Glomerular endothelial cell (primary cell): ENCODE measurements around the gene APBA1. TPM values are rescaled to one million over a fixed set of nuclear protein-coding genes. Genes with fewer than 3 reads are reported as not detected.

Source experiments
- DNase-seq: peaks from one replicate; pipeline ENCODE4 v3.0.0-alpha.2; 2011; ENCODE audit warnings: low read depth, low spot score; ENCODE audit errors: extremely low read depth
- total RNA-seq: library from RNA; depleted of rRNA; stranded (reverse); fragments of >200 nt; gene quantifications from 2 replicates; pipeline ENCODE4 v1.2.3, GENCODE V29; 2015

The APBA1 gene
- total RNA-seq, 1 donor from 2014 or later: 15.2 TPM

DNA sequence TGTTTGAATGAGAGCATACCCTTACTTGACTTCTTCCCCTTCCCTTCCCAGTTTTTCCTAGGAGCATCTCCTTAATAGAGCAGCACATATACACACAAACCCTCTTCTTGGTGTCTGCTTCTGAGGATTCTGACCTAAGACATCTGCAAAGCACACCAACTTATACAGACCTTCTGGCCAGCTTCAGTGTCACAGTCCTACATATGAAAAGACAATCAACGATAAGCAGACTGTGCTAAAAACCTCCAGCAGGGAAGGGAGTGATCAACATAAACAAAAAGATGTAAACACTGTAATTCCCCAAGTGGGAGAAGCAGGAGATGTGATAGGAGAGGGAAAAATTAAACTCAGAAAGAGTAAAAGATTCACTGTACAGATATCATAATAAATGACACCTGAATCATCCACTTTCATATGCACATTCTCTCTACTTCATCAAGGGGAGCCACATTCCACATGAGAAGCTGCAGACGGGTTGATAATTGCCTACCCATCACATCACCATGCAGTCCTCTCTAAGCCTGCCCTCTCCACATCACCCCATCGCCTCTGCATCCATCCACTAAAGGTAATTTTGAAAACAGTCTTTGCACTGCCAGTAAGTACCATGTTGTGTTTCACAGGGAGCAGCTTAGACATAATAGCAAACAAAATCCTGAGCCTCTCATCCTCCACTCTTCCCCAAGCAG lies 13.0 kb downstream of the APBA1 start:
- no peak for DNase-seq

- no peak for DNase-seq
Observed at GRCh38 chr9:69657269-69657668, 14.9 kb downstream of the APBA1 start.

DNA sequence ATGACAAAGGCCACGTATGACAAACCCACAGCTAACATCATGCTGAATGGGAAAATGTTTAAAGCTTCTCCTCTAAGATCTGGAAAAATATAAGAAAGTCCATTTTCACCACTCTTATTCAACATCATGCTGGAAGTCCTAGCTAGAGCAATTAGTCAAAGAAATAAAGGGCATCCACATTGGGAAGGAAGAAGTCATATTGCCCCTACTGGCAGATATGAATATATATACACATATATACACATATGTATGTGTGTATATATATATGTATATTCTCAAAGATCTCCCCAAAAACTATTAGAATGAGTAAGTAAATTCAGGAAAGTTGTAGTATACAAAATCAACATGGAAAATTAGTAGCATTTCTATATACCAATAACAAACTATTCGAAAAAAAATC lies 17.1 kb downstream of the APBA1 start:
- DNase-seq: no peak

- DNase-seq: no peak
Observed at GRCh38 chr9:69653261-69653660, 18.9 kb downstream of the APBA1 start.

DNA sequence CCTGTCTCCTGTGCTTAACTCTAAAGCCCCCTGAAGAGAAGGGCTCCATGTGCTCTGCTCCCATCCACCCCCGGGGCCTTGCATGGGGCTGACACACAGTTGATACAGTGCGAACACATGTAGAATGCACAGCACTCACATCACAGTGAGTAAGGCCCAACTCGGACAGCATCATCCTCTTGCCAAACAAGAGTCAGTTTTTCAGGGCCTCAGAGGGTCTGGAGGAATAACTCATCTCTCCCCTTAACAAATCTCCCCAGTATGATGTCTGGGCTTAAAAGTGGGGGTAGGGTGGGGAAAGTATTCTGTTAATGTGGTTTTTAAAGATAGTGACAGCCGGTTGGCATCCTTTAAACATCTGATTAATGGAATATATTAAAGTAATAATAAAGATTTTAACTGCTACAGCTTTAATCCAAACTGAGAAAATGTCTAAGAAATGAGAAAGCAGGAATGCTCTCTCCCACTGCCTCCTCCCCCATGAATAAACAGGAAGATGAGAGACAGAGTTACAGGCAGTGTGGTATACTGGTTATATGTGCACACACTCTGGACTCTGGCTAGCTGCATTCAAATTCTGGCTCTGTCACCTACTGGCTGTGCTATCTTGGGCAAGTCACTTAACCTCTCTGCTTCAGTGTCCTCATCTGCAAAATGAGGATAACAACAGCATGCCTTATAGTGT lies 22.5 kb downstream of the APBA1 start:
- no peak for DNase-seq

GRCh38 chr9:69647804-69648203 lies 24.4 kb downstream of the APBA1 start:
- no peak for DNase-seq

DNA sequence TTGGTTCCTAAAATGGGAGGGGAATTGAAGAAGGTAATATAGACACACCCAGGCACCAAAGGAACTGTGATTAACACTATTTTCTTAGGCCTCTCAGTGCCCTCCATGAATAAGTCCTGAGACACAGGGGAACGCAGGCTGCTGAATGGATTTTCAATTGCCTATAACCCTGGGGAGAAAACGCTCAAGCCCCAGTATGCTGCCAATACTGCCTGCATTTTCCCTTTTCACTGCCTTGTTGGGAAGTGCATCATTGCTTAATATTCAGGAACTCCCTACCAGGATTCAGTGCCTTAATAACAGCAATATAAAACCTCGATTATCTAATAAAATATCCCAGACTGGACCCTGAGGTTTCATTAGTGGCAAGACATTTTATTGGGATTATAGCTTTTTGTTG lies 25.4 kb downstream of the APBA1 start:
- no peak for DNase-seq

DNA sequence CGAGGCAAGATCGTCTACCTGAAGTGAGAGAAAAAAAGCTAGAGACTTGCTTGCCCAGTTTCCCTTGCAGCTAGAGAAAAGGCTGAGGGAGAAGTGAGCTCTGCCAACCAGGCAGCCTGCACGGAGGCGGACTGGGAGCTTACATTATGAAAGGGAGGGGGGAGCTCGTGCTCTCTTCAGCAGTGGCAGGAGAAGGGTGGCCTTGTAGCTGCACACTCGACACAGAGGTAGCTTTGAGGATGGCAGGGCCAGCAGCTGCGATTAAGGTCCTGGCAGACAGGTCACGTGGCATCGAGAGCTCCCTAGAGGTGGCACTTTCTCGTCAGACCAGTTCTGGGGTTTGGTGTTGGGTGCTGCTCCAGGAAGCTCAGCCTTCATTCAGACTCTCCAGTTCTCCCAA lies 26.7 kb downstream of the APBA1 start:
- no peak for DNase-seq

DNA sequence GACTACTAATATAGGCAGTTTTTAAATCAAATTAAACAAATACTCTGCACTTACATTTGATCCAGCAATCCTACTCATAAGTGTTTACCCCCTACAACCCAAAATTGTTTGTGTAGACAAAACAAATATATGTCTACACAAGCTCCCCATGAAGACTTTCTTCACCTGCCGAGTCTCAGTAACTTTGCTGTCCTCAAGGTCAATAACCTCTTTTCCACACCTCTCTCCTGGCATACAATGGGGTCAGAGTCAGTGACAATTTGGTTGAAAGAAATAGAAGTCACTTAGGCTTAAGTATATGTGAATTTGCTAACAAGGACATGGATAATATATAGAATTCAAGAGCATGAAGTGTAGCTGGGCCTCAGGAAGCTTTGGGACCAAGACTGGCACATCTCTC lies 29.1 kb downstream of the APBA1 start:
- DNase-seq: no peak

DNA sequence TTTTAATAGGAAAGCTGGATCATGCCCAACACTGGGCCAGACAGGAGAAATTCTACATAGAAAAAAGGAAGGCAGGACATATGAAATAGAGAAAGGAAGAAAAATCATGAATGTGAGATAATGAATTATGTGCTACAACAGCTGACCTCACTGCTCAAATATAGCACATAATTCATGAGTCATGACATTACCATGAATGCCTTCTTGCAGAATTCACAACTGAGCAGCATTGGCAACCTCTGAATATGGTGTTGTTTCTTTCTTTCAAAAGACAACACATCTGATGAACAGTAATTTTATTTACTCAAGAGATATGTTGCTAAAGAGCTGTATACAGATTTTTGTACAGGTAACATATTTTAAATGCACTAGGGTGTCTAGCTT lies 34.4 kb downstream of the APBA1 start:
- DNase-seq: no peak

- no peak for DNase-seq
Observed at GRCh38 chr9:69637193-69637816, 34.9 kb downstream of the APBA1 start.

DNA sequence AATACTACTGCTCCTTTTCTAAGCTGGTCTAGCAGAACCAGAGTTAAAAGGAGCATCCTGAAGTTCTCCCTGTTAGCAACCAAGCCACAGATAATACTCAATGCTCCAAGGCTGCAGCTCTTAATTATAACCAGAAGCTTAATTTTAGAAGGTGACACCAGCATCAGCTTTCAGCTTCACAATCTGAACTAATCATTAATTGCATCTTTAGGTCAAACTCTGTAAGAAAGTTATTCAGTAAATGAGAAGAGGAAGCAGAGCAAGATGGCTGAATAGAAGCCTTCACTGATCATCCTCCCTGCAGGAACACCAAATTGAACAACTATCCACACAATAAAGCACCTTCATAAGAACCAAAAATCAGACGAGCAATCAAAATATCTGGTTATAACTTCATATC lies 38.5 kb downstream of the APBA1 start:
- no peak for DNase-seq

GRCh38 chr9:69632768-69633167 lies 39.4 kb downstream of the APBA1 start:
- no peak for DNase-seq

DNA sequence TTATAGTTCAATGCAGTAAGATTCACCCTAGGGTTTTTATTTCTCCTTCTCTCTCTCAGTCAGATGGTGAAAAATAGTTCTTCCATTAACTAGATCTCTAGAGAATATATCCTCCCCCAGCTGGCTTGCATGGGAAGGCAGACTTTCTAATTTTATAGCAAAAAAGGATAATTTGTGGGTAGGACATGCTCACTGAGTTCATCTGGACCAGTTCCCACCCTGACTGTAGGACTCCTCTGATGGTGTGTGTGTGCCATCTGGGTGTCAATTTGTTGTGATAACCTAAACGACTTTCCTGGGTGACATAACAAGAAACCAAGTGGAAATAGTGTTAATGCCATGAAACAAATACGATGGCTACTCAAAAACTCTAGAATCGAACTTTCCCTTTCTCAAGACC lies 44.9 kb downstream of the APBA1 start:
- no peak for DNase-seq

GRCh38 chr9:69623276-69623675 lies 48.9 kb downstream of the APBA1 start:
- no peak for DNase-seq

DNA sequence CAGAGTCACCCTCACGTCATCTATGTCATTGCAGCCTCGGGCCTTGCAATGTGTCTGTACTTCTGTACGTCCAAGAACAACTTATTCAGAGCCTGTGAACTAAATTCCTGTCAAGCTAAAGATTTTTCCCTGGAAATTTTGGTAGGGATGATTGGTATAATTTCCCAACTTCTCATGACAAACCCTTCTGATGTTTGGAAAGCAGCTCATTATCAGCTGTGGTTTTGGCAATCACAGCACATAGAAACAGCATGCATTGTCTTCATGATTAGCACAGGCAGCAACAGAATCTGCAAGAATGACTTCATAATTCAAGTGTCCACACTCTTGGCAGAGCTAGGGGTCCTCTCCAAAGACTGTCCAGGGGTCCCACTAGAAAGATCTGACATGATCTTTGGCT lies 49.5 kb downstream of the APBA1 start:
- DNase-seq: no peak

DNA sequence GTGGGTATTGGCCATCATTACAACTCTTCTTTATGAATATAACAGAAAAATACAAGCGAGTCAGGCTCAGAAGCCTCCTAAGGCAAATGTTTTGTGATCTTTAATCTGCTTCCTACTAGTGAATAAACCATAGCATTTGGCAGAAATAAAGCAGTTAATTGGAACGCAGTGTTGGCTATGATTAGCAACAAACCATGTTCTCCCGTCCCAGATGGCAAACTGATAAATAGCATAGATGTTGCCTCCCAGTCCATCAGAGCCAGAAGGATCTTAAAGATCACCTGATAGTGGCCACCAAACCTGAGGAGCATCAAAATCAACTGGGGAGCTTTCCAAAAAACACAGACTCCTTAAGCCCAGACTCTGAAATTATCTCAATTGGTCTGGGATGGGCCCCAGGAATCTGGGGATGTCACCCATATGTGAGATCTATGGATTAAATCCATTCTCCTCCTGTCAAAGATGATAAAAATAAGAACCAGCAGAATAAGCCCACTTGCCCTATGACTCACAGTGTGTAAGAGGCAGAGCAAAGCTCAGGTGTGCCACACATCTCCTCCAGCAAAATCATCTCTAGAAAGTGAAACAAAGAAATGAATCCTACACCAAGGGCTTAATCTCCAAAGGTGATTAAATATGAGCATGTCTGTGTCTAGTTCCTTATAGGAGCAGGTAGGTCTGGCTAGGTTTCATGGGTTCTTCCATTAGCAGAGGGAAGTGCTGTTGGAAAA lies 50.3 kb downstream of the APBA1 start:
- DNase-seq: no peak

- no peak for DNase-seq
Observed at GRCh38 chr9:69620731-69621130, 51.4 kb downstream of the APBA1 start.

- DNase-seq: no peak
Observed at GRCh38 chr9:69619233-69619632, 52.9 kb downstream of the APBA1 start.

DNA sequence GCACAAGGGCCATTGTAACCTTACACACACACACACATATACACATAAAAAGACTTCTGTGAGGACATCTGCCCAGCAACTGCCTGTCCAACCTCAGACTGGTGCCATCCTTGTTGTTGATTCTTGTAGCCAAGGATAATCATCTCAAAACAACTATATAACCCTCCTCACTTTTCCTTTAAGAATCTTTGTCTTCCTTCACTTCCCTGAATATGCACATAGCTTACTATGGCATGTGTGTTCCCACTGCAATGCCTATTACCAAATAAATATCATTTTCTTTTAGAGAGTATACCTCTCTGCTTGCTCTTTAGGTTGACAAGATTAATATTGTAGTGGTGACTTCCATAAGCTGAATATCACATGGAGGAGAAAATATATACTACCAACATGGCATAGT lies 55.2 kb downstream of the APBA1 start:
- no peak for DNase-seq

GRCh38 chr9:69615880-69616279 lies 56.3 kb downstream of the APBA1 start:
- DNase-seq: no peak

GRCh38 chr9:69611221-69611620 lies 61.0 kb downstream of the APBA1 start:
- DNase-seq: no peak
